Activated naive CD8-positive, alpha-beta T cell treated with anti-CD3 and anti-CD28 coated beads for 36 hours (primary cell): Measurements from ENCODE around the gene UNC79. TPM values are rescaled to one million over a fixed set of nuclear protein-coding genes. Genes with fewer than 3 reads are reported as not detected.

ENCODE experiments used
- DNase-seq: peaks from one replicate; pipeline ENCODE4 v3.0.0; 2021
- H3K27ac Mint-ChIP-seq: one replicate; pipeline ENCODE4 v1.8.0; 2022; ENCODE audit warnings: mild to moderate bottlenecking, moderate library complexity, mixed read lengths
- H3K27me3 Mint-ChIP-seq: one replicate; pipeline ENCODE4 v1.8.0; 2022; ENCODE audit warnings: mild to moderate bottlenecking, mixed read lengths
- H3K36me3 Mint-ChIP-seq: one replicate; pipeline ENCODE4 v1.8.0; 2021; ENCODE audit warnings: mild to moderate bottlenecking, mixed read lengths
- H3K4me1 Mint-ChIP-seq: one replicate; pipeline ENCODE4 v1.8.0; 2021; ENCODE audit warnings: mixed read lengths
- H3K4me3 Mint-ChIP-seq: one replicate; pipeline ENCODE4 v1.8.0; 2022; ENCODE audit warnings: mild to moderate bottlenecking, moderate library complexity, mixed read lengths
- H3K9me3 Mint-ChIP-seq: one replicate; pipeline ENCODE4 v1.8.0; 2022; ENCODE audit warnings: mixed read lengths
- total RNA-seq, 2 experiments: library from RNA; stranded (reverse); gene quantifications; one replicate each; pipeline ENCODE4 v1.2.3, GENCODE V29; 2021

Gene UNC79
- total RNA-seq, 2 experiments from 2014 or later: 0.04 TPM; not detected in 1

DNA sequence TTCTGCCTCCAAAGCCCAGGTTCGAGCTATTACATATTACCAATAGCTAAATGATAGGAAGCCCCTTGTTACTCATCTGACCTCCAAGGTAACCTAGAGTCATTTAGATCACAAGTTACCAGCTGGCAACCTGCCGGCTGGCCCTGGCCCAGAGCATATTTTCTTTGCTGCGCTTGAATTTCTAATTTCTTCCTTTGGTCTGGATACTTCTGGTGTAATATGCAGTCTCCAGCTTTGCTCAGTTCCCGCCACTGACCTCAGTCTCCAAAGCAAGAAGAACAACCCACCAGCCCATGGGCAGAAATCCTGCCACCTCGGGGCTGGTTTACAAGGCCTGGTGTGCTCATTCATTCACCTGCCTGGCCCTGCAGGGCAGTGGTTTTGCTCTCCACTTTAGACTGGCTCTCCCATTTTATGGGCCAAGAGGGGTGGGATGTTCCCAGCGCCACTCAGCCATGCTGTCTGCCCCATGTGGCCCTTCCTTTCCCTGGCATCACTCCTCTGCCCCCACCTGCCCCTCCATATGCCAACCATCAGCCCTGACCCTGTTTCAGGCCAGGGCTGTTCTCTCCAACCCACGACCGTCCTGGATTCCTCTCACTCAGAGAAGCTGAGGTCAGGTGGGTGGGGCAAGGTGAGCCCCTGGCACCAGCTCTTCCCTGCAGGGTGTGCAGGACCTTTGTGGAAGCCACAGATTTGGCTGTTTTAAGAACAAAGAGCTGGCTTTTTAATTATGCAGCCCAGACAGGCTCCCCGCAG lies 281.5 kb downstream of the UNC79 start:
- no peaks in the 10 kb centered on the region for H3K36me3 Mint-ChIP-seq
- no peak for DNase-seq
- no peaks in the 10 kb centered on the region for H3K27me3 Mint-ChIP-seq
- no peak overlapping the region for H3K27ac Mint-ChIP-seq
- H3K4me1 Mint-ChIP-seq: no peaks in the 10 kb centered on the region
- no peaks in the 10 kb centered on the region for H3K9me3 Mint-ChIP-seq
- H3K4me3 Mint-ChIP-seq: no peak overlapping the region

DNA sequence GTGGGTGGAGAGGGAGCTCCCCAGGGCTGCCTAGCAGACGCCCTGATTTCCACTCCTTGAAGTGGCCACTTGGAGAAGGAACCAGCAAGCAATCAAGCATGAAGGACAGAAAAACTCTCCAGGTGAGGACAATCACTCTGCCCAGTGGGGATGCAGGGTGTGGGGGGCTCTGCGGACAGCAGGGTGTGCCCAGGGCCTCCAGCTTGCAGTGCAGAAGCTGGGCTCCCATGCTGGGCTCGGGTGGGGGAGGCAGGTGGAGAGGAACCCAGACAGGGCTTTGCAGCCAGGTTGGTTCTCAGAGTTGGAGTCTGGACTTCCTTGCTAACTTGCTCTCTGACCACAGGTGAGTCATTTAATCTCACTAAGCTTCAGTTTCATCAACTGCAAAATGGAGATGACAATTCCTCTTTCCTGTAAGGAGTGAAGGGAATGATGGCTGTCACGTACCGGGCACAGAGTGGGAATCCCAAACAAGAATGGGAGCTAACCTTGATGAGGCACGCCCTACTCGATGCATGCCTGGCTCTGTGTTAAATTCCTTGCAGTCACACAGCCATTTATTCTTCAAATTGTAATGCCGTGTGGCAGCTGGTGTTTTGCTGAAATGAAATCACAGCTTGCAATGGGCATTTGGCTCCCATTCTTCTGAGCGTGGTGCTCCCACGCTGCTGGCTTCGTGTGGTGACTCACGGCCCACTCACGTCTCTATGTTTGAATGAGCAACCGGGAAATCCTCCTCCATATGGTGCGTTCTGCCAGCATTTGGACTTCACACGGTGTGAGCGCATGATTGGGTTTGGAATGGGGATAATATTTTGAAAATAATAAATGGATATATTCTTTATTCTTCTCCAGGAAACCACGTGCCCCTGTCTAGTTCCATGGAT lies 282.3 kb downstream of the UNC79 start:
- H3K36me3 Mint-ChIP-seq: no peaks in the 10 kb centered on the region
- no peak for DNase-seq
- H3K27ac Mint-ChIP-seq: no peak overlapping the region
- H3K9me3 Mint-ChIP-seq: no peaks in the 10 kb centered on the region
- no peak overlapping the region for H3K4me3 Mint-ChIP-seq
- H3K4me1 Mint-ChIP-seq: no peaks in the 10 kb centered on the region
- no peaks in the 10 kb centered on the region for H3K27me3 Mint-ChIP-seq

- Mint-ChIP-seq H3K27ac (no peak overlapping the region), H3K4me3 (no peak overlapping the region), H3K27me3 (no peaks in the 10 kb centered on the region), H3K4me1 (no peaks in the 10 kb centered on the region), H3K9me3 (no peaks in the 10 kb centered on the region), H3K36me3 (no peaks in the 10 kb centered on the region)
- DNase-seq: no peak
These were observed 283.1 kb downstream of the UNC79 start for GRCh38 chr14:93713726-93714405.

GRCh38 chr14:93714605-93715004 lies 283.9 kb downstream of the UNC79 start:
- H3K4me3 Mint-ChIP-seq: no peak overlapping the region
- no peaks in the 10 kb centered on the region for H3K4me1 Mint-ChIP-seq
- no peaks in the 10 kb centered on the region for H3K27me3 Mint-ChIP-seq
- no peak overlapping the region for H3K27ac Mint-ChIP-seq
- H3K36me3 Mint-ChIP-seq: no peaks in the 10 kb centered on the region
- DNase-seq: no peak
- H3K9me3 Mint-ChIP-seq: no peaks in the 10 kb centered on the region

- Mint-ChIP-seq H3K27ac (no peak overlapping the region), H3K4me1 (no peaks in the 10 kb centered on the region), H3K27me3 (no peaks in the 10 kb centered on the region), H3K4me3 (no peak overlapping the region), H3K9me3 (no peaks in the 10 kb centered on the region), H3K36me3 (no peaks in the 10 kb centered on the region)
- DNase-seq: no peak
These were observed 284.7 kb downstream of the UNC79 start for GRCh38 chr14:93715279-93715927.

DNA sequence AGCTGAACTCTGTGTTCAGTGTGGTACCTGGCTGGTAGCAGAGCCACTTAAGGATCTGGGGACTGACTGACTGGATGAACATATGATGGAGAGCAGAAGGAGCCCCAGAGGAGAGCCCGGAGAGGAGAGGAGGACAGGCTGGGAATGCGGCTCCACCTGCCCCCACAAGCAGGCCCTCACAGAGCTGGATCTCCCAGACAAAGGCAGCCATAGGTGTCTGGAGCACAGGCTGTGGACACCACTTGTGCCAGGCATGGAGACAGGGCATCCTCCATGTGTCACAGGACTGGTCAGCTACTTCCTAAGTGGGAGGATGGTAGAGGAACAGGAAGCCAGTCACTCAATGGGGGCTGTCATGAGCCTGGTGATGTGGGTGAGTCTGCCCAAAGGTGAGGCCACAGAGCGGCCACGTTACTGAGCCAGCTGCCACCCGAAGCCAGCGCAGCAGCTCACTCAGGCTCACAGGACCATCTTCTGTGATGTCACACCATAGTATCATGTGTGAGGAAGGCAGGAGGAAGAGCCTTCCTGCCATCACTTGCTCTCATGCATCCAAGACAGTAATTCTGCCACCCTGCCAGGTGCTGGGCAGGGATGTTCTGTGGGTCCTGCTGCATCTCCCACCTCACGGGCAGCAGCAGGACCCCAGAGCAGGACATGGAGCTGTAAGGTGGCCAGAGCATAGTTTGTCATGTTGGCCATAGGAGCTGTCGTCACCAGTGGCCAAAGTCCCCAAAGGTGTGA lies 285.4 kb downstream of the UNC79 start:
- no peak for DNase-seq
- no peaks in the 10 kb centered on the region for H3K36me3 Mint-ChIP-seq
- no peaks in the 10 kb centered on the region for H3K4me1 Mint-ChIP-seq
- no peaks in the 10 kb centered on the region for H3K9me3 Mint-ChIP-seq
- H3K27ac Mint-ChIP-seq: no peak overlapping the region
- no peak overlapping the region for H3K4me3 Mint-ChIP-seq
- H3K27me3 Mint-ChIP-seq: no peaks in the 10 kb centered on the region

DNA sequence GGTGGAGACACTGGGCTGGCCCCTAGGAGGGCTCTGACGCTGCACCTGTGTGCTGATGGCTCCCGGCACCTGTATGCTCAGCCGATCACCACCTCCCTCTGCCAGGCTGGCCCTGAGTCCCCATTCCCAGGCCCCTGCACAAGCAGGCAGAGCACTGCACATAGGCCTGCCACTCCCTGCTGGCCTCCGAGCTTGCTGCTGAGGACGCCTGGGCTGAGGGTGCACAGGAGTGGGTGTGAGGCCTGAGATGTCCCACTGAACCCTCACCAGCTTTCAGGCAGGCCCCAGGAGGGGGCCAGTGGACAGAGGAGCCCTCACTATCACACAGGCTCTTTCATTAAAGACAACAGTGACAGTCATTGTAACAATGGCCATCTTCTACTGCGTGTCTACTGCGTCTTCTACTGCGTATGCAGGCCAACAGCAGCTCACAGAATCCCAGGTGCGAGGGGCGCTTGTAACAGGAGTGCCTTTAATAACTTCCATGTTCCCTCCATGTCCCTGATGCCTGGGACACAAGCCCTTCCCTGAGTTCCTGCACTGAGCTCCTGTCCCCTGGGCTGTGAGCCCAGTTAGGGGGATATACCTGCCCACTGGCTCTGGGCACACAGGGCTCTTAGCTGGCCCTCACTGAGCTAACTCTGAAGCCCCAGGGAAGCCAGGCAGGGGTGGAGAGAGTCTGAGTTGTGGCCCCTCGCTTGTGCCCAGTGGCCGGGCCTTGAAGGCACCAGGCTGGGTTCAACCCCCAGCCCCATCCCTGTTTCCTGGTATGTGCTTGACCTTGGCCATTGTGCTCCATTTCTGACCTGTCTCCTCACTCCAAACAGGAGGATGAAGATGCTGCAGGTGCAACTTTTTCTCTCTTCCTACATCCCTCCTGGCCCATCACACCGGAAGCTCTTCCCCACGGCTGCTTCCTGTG lies 286.3 kb downstream of the UNC79 start:
- no peaks in the 10 kb centered on the region for H3K4me1 Mint-ChIP-seq
- H3K9me3 Mint-ChIP-seq: no peaks in the 10 kb centered on the region
- DNase-seq: no peak
- no peaks in the 10 kb centered on the region for H3K27me3 Mint-ChIP-seq
- no peak overlapping the region for H3K27ac Mint-ChIP-seq
- H3K4me3 Mint-ChIP-seq: no peak overlapping the region
- no peaks in the 10 kb centered on the region for H3K36me3 Mint-ChIP-seq

GRCh38 chr14:93717668-93718320 lies 287.1 kb downstream of the UNC79 start:
- Mint-ChIP-seq H3K27me3 (no peaks in the 10 kb centered on the region), H3K9me3 (no peaks in the 10 kb centered on the region), H3K27ac (no peak overlapping the region), H3K36me3 (no peaks in the 10 kb centered on the region), H3K4me1 (no peaks in the 10 kb centered on the region), H3K4me3 (no peak overlapping the region)
- no peak for DNase-seq

- no peaks in the 10 kb centered on the region for H3K9me3 Mint-ChIP-seq
- no peaks in the 10 kb centered on the region for H3K36me3 Mint-ChIP-seq
- H3K4me1 Mint-ChIP-seq: no peaks in the 10 kb centered on the region
- H3K27ac Mint-ChIP-seq: no peak overlapping the region
- DNase-seq: no peak
- no peaks in the 10 kb centered on the region for H3K27me3 Mint-ChIP-seq
- no peak overlapping the region for H3K4me3 Mint-ChIP-seq
These were observed 288.5 kb downstream of the UNC79 start for GRCh38 chr14:93719256-93719655.

DNA sequence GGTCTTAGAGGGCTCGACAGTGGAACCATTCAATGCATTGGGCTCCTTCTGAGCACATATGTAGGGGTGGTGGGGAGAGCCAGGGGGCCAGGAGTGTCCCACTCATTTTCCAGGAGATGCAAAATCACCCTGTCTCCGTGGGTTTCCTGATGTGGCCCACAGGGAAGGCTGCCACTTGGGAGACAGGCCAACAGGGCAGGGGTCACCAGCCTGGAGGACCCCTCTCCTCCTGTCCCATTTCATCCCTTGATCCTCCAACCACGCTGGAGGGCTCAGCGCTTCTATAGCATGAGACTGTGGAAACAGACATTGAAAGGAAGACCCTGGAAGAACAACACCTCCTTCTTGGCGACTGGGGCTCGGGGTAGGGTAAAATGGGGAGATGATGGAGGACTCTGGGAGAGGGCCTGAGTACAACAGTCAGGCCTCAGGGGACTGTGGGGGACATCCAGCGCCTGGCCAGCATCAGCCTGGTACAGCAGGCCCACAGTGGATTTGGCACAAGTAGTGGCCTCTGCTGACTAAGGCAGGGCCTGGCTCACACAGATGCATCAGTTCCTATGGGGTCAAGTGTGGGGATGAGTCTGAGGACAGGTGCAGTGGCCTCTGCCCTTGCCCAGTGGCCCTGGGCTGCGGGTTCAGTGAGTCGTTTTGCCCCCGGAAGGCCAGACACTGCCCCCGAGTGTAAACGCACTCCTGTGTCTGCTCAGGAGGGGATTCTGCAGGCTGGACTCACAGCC lies 289.5 kb downstream of the UNC79 start:
- no peak overlapping the region for H3K27ac Mint-ChIP-seq
- DNase-seq: no peak
- H3K4me1 Mint-ChIP-seq: no peaks in the 10 kb centered on the region
- no peaks in the 10 kb centered on the region for H3K9me3 Mint-ChIP-seq
- H3K27me3 Mint-ChIP-seq: no peaks in the 10 kb centered on the region
- H3K36me3 Mint-ChIP-seq: no peaks in the 10 kb centered on the region
- H3K4me3 Mint-ChIP-seq: no peak overlapping the region

- H3K27ac Mint-ChIP-seq: no peak overlapping the region
- no peak overlapping the region for H3K4me3 Mint-ChIP-seq
- H3K4me1 Mint-ChIP-seq: no peaks in the 10 kb centered on the region
- DNase-seq: no peak
- H3K36me3 Mint-ChIP-seq: no peaks in the 10 kb centered on the region
- no peaks in the 10 kb centered on the region for H3K9me3 Mint-ChIP-seq
- no peaks in the 10 kb centered on the region for H3K27me3 Mint-ChIP-seq
These were observed 290.3 kb downstream of the UNC79 start for GRCh38 chr14:93720981-93721483.

DNA sequence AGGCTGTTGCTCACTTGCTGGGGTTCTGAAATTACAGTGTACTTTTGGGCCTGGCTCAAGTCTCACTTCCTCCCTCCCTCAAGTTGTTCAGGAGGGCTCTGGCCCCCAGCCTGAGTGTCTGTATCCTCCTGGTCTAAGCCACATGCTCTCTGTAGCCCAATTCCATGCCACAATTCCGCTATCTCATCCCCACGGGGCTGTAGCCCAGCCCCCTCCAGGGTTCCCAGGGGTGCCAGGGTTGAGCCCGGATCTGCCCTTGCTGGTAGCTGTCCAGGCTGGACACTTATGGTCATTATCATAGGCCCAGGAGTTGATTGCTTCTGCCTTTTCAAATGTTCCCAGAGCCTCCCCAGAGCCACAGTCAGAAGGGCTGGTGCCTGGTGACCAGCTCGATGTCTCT lies 292.3 kb downstream of the UNC79 start:
- H3K4me1 Mint-ChIP-seq: no peaks in the 10 kb centered on the region
- H3K9me3 Mint-ChIP-seq: no peaks in the 10 kb centered on the region
- no peaks in the 10 kb centered on the region for H3K27me3 Mint-ChIP-seq
- DNase-seq: no peak
- H3K27ac Mint-ChIP-seq: no peak overlapping the region
- H3K36me3 Mint-ChIP-seq: no peaks in the 10 kb centered on the region
- H3K4me3 Mint-ChIP-seq: no peak overlapping the region
